ENCODE measurements around the gene C20orf202. TPM values are rescaled to one million over a fixed set of nuclear protein-coding genes. Genes with fewer than 3 reads are reported as not detected.

C20orf202 gene
- total RNA-seq, 4 donors from 2014 or later = 0.17 to 0.52 TPM; not detected in 2

DNA sequence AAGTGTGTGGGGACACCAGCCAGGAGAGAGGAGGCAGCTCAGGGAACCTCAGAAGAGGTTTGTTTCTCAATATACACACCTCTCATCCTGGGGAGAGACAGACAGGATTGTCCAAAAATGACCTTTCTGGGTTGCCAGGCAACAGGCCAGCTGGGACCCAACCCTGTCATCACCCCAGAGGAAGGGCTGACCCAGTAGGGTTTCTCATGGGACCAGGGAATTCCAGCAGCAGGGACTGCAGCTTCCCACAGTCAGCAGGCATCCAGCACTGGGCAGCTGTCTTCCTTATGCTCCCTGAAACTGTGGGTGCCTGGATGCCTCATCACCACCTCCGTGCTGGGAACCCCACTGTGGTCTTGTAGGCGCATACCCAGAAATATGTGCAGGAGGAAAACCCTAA is 1.3 kb downstream of the C20orf202 start:
- H3K4me3 ChIP-seq = no peak overlapping the region
- peaks cover 0 to 18% (median 0%) of the 10 kb centered on the region in 4 donors for H3K27me3 ChIP-seq
- no peaks in the 10 kb centered on the region for H3K36me3 ChIP-seq
- H3K4me1 ChIP-seq = no peaks in the 10 kb centered on the region
- intact Hi-C loops (cut with DNase I) = no loop called here
- 69% methylated on average over 2 of the region's 2 CpGs for whole genome bisulfite sequencing
- TF ChIP-seq POLR2A (IDR thresholded peaks at IDR 0.05; ENCODE audit: low read depth) (no peak), POLR2AphosphoS5 (IDR thresholded peaks at IDR 0.05) (no peak), EP300 (IDR thresholded peaks at IDR 0.05) (no peak)
- TF ChIP-seq, protein P1, sequence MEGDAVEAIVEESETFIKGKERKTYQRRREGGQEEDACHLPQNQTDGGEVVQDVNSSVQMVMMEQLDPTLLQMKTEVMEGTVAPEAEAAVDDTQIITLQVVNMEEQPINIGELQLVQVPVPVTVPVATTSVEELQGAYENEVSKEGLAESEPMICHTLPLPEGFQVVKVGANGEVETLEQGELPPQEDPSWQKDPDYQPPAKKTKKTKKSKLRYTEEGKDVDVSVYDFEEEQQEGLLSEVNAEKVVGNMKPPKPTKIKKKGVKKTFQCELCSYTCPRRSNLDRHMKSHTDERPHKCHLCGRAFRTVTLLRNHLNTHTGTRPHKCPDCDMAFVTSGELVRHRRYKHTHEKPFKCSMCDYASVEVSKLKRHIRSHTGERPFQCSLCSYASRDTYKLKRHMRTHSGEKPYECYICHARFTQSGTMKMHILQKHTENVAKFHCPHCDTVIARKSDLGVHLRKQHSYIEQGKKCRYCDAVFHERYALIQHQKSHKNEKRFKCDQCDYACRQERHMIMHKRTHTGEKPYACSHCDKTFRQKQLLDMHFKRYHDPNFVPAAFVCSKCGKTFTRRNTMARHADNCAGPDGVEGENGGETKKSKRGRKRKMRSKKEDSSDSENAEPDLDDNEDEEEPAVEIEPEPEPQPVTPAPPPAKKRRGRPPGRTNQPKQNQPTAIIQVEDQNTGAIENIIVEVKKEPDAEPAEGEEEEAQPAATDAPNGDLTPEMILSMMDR (IDR thresholded peaks at IDR 0.05) = no peak
- H3K27ac ChIP-seq (replicated peaks in 1 of 4) = no peak overlapping the region
- no peaks in the 10 kb centered on the region for H3K9me3 ChIP-seq
- no peak for DNase-seq (ENCODE audit: extremely low spot score)

DNA sequence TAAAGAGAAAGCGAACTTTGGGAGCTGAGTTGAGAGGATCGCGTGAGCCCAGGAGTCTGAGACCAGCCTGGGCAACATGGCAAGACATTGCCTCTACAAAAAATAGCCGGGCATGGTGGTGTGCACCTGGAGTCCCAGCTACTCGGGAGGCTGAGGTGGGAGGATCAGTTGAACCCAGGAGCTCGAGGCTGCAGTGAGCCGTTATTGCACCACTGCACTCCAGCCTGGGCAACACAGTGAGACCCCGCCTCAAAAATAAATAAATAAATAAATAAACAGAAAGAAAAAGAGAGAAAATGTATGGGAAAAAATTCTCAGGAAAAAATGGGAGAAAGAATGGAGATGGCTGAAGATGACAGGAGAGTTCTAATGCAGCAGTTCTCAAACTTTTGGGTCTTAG is 2.5 kb downstream of the C20orf202 start:
- no peak for TF ChIP-seq POLR2A (IDR thresholded peaks at IDR 0.05; ENCODE audit: low read depth)
- Histone ChIP-seq H3K4me3 (no peak overlapping the region), H3K4me1 (no peaks in the 10 kb centered on the region), H3K27ac (replicated peaks in 1 of 4) (no peak overlapping the region), H3K9me3 (no peaks in the 10 kb centered on the region), H3K36me3 (no peaks in the 10 kb centered on the region), H3K27me3 (peaks cover 0 to 22% (median 0%) of the 10 kb centered on the region in 4 donors)
- 91% methylated on average over 8 of the region's 8 CpGs for WGBS
- intact Hi-C loops (cut with DNase I) = no loop called here
- peak; percentile 45 for DNase-seq (ENCODE audit: extremely low spot score)

DNA sequence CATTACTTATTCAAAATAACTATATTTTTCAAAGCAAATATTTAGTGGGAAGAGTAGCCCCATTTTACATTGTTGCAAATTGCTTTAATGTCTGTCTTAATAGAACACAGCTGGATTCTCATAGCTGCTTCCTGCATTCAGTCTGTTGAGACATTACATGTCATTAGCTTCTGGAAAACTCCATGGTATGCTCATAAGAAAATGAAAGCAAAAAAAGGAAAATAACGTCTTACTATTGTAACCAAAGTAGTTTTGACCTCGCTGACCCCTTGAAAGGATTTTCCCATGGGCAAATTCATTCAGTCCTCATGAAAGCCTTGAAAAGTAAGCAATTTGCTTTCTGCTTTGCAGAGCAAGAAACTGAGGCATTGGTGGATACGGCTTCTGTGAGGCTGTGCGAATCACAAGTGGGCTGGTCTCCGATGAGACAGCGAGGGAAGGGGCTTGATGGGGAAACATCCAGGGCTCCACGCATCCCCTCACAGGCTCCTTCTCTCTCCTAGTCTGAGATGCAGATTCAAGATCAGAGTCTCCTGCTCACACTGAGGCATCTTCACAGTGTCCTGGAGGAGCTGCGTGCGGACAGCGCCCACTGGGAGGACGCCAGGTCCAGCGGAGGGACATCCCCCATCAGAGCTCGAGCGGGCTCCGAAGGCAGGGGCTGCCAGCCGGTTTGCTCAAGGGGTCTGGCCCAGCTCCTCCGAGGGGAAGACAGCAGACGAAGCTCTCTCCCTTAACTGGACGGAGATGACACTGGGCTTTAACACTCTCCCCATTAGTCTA is 3.3 kb downstream of the C20orf202 start:
- WGBS = 72% methylated on average over 16 of the region's 19 CpGs
- Histone ChIP-seq H3K4me3 (no peak overlapping the region), H3K9me3 (no peaks in the 10 kb centered on the region), H3K36me3 (no peaks in the 10 kb centered on the region), H3K27ac (replicated peaks in 1 of 4) (no peak overlapping the region), H3K27me3 (peaks cover 0 to 22% (median 0%) of the 10 kb centered on the region in 4 donors), H3K4me1 (no peaks in the 10 kb centered on the region)
- peak; percentile 57 for DNase-seq (ENCODE audit: extremely low spot score)
- TF ChIP-seq, protein P1 (IDR thresholded peaks at IDR 0.05) = no peak
- no peak for TF ChIP-seq EP300 (IDR thresholded peaks at IDR 0.05)
- no peak for TF ChIP-seq POLR2AphosphoS5 (IDR thresholded peaks at IDR 0.05)
- no peak for TF ChIP-seq POLR2A (IDR thresholded peaks at IDR 0.05; ENCODE audit: low read depth)
- intact Hi-C loops (cut with DNase I) = no loop called here

GRCh38 chr20:1207293-1207878 is 4.1 kb downstream of the C20orf202 start:
- no peak overlapping the region for H3K27ac ChIP-seq (replicated peaks in 1 of 4)
- H3K9me3 ChIP-seq = no peaks in the 10 kb centered on the region
- intact Hi-C loops (cut with DNase I) = no loop called here
- WGBS = 95% methylated on average over 3 of the region's 3 CpGs
- peak; percentile 55 for DNase-seq (ENCODE audit: extremely low spot score)
- H3K4me3 ChIP-seq = no peak overlapping the region
- peaks cover 0 to 30% (median 0%) of the 10 kb centered on the region in 4 donors for H3K27me3 ChIP-seq
- no peaks in the 10 kb centered on the region for H3K36me3 ChIP-seq
- H3K4me1 ChIP-seq = peaks cover 0 to under 1% (median 0%) of the 10 kb centered on the region in 4 donors
- TF ChIP-seq POLR2AphosphoS5 (IDR thresholded peaks at IDR 0.05) (no peak), EP300 (IDR thresholded peaks at IDR 0.05) (no peak), POLR2A (IDR thresholded peaks at IDR 0.05; ENCODE audit: low read depth) (no peak)
- TF ChIP-seq, protein P1 (IDR thresholded peaks at IDR 0.05) = no peak

Measured in esophagus muscularis mucosa (tissue), 4 donors.